ENCODE measurements around the gene PTPRT.

GRCh38 chr20:42053350-42053749 is 1136.4 kb downstream of the PTPRT start:
- TF ChIP-seq, protein P1, sequence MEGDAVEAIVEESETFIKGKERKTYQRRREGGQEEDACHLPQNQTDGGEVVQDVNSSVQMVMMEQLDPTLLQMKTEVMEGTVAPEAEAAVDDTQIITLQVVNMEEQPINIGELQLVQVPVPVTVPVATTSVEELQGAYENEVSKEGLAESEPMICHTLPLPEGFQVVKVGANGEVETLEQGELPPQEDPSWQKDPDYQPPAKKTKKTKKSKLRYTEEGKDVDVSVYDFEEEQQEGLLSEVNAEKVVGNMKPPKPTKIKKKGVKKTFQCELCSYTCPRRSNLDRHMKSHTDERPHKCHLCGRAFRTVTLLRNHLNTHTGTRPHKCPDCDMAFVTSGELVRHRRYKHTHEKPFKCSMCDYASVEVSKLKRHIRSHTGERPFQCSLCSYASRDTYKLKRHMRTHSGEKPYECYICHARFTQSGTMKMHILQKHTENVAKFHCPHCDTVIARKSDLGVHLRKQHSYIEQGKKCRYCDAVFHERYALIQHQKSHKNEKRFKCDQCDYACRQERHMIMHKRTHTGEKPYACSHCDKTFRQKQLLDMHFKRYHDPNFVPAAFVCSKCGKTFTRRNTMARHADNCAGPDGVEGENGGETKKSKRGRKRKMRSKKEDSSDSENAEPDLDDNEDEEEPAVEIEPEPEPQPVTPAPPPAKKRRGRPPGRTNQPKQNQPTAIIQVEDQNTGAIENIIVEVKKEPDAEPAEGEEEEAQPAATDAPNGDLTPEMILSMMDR (IDR thresholded peaks at IDR 0.05) = no peak
- no peak for TF ChIP-seq POLR2A (IDR thresholded peaks at IDR 0.05)

Measured in Peyer's patch (tissue), 4 donors.